Embryonic facial prominence (tissue), 1 donor: ENCODE measurements around the gene COX7A2L.
"Not testable (repeated sequence)": the region's sequence is repeated elsewhere in the genome, so short reads cannot be mapped to it uniquely, and the experiment has no call there.

Experiments
- DNase-seq: peaks from one replicate; pipeline ENCODE4 v3.0.0-alpha.2; 2016; ENCODE audit errors: extremely low spot score

The COX7A2L gene

GRCh38 chr2:42367835-42368234, 6.8 kb upstream of the COX7A2L start:
- no peak for DNase-seq

GRCh38 chr2:42366411-42366810, 5.4 kb upstream of the COX7A2L start:
- DNase-seq, result no peak

GRCh38 chr2:42364658-42365057, 3.6 kb upstream of the COX7A2L start:
- DNase-seq, result no peak

GRCh38 chr2:42363413-42363812, 2.4 kb upstream of the COX7A2L start:
- no peak for DNase-seq

GRCh38 chr2:42361728-42362283, 789 bp upstream of the COX7A2L start:
- no peak for DNase-seq

GRCh38 chr2:42360493-42360889, 526 bp downstream of the COX7A2L start:
- no peak for DNase-seq

- DNase-seq, result no peak
These were observed 993 bp downstream of the COX7A2L start for GRCh38 chr2:42359965-42360483.

GRCh38 chr2:42359304-42359964, 1.6 kb downstream of the COX7A2L start:
- DNase-seq, result no peak

- DNase-seq, result no peak
These were observed 7.1 kb downstream of the COX7A2L start for GRCh38 chr2:42353792-42354429.

GRCh38 chr2:42351864-42352263, 9.2 kb downstream of the COX7A2L start:
- no peak for DNase-seq

- no peak for DNase-seq
These were observed 10.5 kb downstream of the COX7A2L start for GRCh38 chr2:42350434-42351063.

- DNase-seq, result no peak
These were observed 12.8 kb downstream of the COX7A2L start for GRCh38 chr2:42348113-42348805.

- not testable (repeated sequence) for DNase-seq
These were observed 13.5 kb downstream of the COX7A2L start for GRCh38 chr2:42347518-42347917.

GRCh38 chr2:42346856-42347255, 14.2 kb downstream of the COX7A2L start:
- not testable (repeated sequence) for DNase-seq

- DNase-seq, result no peak
These were observed 15.0 kb downstream of the COX7A2L start for GRCh38 chr2:42345986-42346385.

GRCh38 chr2:42342795-42343241, 18.2 kb downstream of the COX7A2L start:
- no peak for DNase-seq

GRCh38 chr2:42342061-42342794, 18.8 kb downstream of the COX7A2L start:
- no peak for DNase-seq

- DNase-seq, result no peak
These were observed 19.9 kb downstream of the COX7A2L start for GRCh38 chr2:42340938-42341636.

- no peak for DNase-seq
These were observed 20.7 kb downstream of the COX7A2L start for GRCh38 chr2:42340045-42340937.
